GM19239 (cell line): ENCODE data around the gene CYP4A11.
"Not testable (repeated sequence)": the region's sequence is repeated elsewhere in the genome, so short reads cannot be mapped to it uniquely, and the experiment has no call there.

Experiments
- DNase-seq: peaks from one replicate; pipeline ENCODE4 v3.0.0; 2011; ENCODE audit warnings: low spot score; ENCODE audit not compliant: insufficient read length
- FAIRE-seq: peaks from 2 replicates; lab custom pipeline; 2011; peaks lifted over from hg19 to GRCh38; lab: Jason Lieb, UNC

Gene CYP4A11

GRCh38 chr1:46941135-46941694 lies at the start of gene CYP4A11:
Gene CYP4A11 (minus strand): TSS chr1:46941476. CDS start chr1:46941433, 43 bp downstream.
- no peak for DNase-seq

GRCh38 chr1:46990541-46990940 lies 49.3 kb upstream of the CYP4A11 start:
- FAIRE-seq, DNase-seq: not testable (repeated sequence)

More at GRCh38 chr1:46941135-46941694, at the start of gene CYP4A11:
- no peak for FAIRE-seq

- DNase-seq (no peak), FAIRE-seq (no peak)
Measured at GRCh38 chr1:46983830-46984586, 42.7 kb upstream of the CYP4A11 start.

- DNase-seq (no peak), FAIRE-seq (no peak)
Measured at GRCh38 chr1:46983166-46983829, 42.0 kb upstream of the CYP4A11 start.

- DNase-seq: no peak
- FAIRE-seq: no peak
Measured at GRCh38 chr1:46969014-46969619, 27.8 kb upstream of the CYP4A11 start.

- FAIRE-seq, DNase-seq: not testable (repeated sequence)
Measured at GRCh38 chr1:46962272-46962671, 21.0 kb upstream of the CYP4A11 start.

- DNase-seq (no peak), FAIRE-seq (no peak)
Measured at GRCh38 chr1:46961066-46961758, 19.9 kb upstream of the CYP4A11 start.

GRCh38 chr1:46960250-46960649 lies 19.0 kb upstream of the CYP4A11 start:
- DNase-seq (no peak), FAIRE-seq (no peak)

GRCh38 chr1:46955116-46955515 lies 13.8 kb upstream of the CYP4A11 start:
- DNase-seq, FAIRE-seq: not testable (repeated sequence)

GRCh38 chr1:46953847-46954246 lies 12.6 kb upstream of the CYP4A11 start:
- DNase-seq, FAIRE-seq: not testable (repeated sequence)

GRCh38 chr1:46949417-46949666 lies 8.1 kb upstream of the CYP4A11 start:
- not testable (repeated sequence) for DNase-seq, FAIRE-seq

- no peak for DNase-seq
- no peak for FAIRE-seq
Measured at GRCh38 chr1:46948629-46949416, 7.5 kb upstream of the CYP4A11 start.

- not testable (repeated sequence) for FAIRE-seq, DNase-seq
Measured at GRCh38 chr1:46947706-46948105, 6.4 kb upstream of the CYP4A11 start.

GRCh38 chr1:46942086-46942485 lies 810 bp upstream of the CYP4A11 start:
- no peak for DNase-seq
- FAIRE-seq: no peak

- FAIRE-seq (no peak), DNase-seq (no peak)
Measured at GRCh38 chr1:46940307-46940706, 969 bp downstream of the CYP4A11 start.

- DNase-seq: no peak
- no peak for FAIRE-seq
Measured at GRCh38 chr1:46937270-46937669, 4.0 kb downstream of the CYP4A11 start.

- DNase-seq (no peak), FAIRE-seq (no peak)
Measured at GRCh38 chr1:46936788-46937187, 4.5 kb downstream of the CYP4A11 start.

GRCh38 chr1:46934852-46935251 lies 6.4 kb downstream of the CYP4A11 start:
- not testable (repeated sequence) for DNase-seq, FAIRE-seq

GRCh38 chr1:46932020-46932419 lies 9.3 kb downstream of the CYP4A11 start:
- not testable (repeated sequence) for FAIRE-seq, DNase-seq

GRCh38 chr1:46931151-46931550 lies 10.1 kb downstream of the CYP4A11 start:
- DNase-seq: no peak
- FAIRE-seq: no peak
